Measurements from ENCODE around the gene CST8.

DNA sequence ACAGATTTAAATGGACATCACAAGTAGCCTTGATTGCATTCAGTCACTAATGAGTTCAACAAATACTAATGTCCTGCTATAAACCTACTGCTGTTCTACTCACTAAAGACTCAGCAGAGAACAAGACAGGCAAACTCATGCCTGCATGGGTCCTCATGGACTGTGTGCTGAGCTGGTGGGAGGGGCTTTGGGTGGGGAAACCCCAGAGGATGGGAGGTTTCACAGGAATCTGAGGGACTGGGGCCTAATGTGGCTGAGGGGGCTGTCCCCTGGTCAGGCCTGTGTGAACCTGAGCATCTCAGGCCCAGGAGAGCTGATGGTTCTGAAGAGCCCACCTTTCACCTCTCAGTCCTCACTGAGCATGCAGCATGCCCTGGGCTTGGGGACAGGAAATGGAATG is 1.4 kb downstream of the CST8 start:
- TF ChIP-seq, protein P1, sequence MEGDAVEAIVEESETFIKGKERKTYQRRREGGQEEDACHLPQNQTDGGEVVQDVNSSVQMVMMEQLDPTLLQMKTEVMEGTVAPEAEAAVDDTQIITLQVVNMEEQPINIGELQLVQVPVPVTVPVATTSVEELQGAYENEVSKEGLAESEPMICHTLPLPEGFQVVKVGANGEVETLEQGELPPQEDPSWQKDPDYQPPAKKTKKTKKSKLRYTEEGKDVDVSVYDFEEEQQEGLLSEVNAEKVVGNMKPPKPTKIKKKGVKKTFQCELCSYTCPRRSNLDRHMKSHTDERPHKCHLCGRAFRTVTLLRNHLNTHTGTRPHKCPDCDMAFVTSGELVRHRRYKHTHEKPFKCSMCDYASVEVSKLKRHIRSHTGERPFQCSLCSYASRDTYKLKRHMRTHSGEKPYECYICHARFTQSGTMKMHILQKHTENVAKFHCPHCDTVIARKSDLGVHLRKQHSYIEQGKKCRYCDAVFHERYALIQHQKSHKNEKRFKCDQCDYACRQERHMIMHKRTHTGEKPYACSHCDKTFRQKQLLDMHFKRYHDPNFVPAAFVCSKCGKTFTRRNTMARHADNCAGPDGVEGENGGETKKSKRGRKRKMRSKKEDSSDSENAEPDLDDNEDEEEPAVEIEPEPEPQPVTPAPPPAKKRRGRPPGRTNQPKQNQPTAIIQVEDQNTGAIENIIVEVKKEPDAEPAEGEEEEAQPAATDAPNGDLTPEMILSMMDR (IDR thresholded peaks at IDR 0.05; ENCODE audit: borderline replicate concordance, extremely low read depth, low read length, poor library complexity, severe bottlenecking): no peak
- TF ChIP-seq EZH2 (IDR thresholded peaks at IDR 0.05; ENCODE audit: borderline replicate concordance, low read depth, low read length, severe bottlenecking): no peak

Data from DND-41 (cell line).